Liver (tissue), 9 donors: ENCODE measurements around the gene MCTP1. TPM values are rescaled to one million over a fixed set of nuclear protein-coding genes. Genes with fewer than 3 reads are reported as not detected.

Source experiments
- DNase-seq: peaks from one replicate; pipeline ENCODE4 v3.0.0-alpha.2; 2017; ENCODE audit warnings: low spot score
- H3K27ac ChIP-seq, 2 donors: one replicate each; pipeline ENCODE4 v1.7.0; 2013; ENCODE audit warnings: inconsistent platforms in 2 of 2, low read length in 2 of 2, control low read depth in 1 of 2, low read depth in 1 of 2, mild to moderate bottlenecking in 1 of 2
- H3K27me3 ChIP-seq, 4 donors: one replicate each; pipeline versions ENCODE4 v1.6.1 to v1.7.0; 2013; ENCODE audit warnings: low read length in 3 of 4, inconsistent platforms in 1 of 4, mild to moderate bottlenecking in 1 of 4, moderate library complexity in 1 of 4; ENCODE audit not compliant: control insufficient read depth in 4 of 4, insufficient read depth in 4 of 4
- H3K36me3 ChIP-seq, 4 donors: one replicate each; pipeline versions ENCODE4 v1.6.1 to v1.7.0; 2013; ENCODE audit warnings: low read length in 3 of 4, mild to moderate bottlenecking in 3 of 4, low read depth in 1 of 4, moderate library complexity in 1 of 4; ENCODE audit not compliant: control insufficient read depth in 4 of 4, insufficient read depth in 3 of 4
- H3K4me1 ChIP-seq, 4 donors: one replicate each; pipeline versions ENCODE4 v1.6.1 to v1.7.0; 2013; ENCODE audit warnings: low read length in 3 of 4, mild to moderate bottlenecking in 3 of 4, moderate library complexity in 1 of 4; ENCODE audit not compliant: control insufficient read depth in 4 of 4, insufficient read depth in 4 of 4
- H3K4me3 ChIP-seq, 3 donors: one replicate each; pipeline versions ENCODE4 v1.6.1 to v1.7.0; 2013; ENCODE audit warnings: low read length in 3 of 3, control low read depth in 1 of 3, low read depth in 1 of 3, mild to moderate bottlenecking in 1 of 3
- H3K9ac ChIP-seq, 2 donors: one replicate each; pipeline ENCODE4 v1.7.0; 2013; ENCODE audit warnings: low read length in 2 of 2, mild to moderate bottlenecking in 2 of 2, moderate library complexity in 2 of 2, control low read depth in 1 of 2, low read depth in 1 of 2
- H3K9me3 ChIP-seq, 4 donors: one replicate each; pipeline versions ENCODE4 v1.6.1 to v1.7.0; 2013; ENCODE audit warnings: low read length in 3 of 4; ENCODE audit not compliant: control insufficient read depth in 4 of 4
- CTCF ChIP-seq: fragments of 150-350 bp; IDR thresholded peaks from 2 replicates; pipeline ENCODE4 v1.5.1; 2017; ENCODE audit warnings: improper control_type of control experiment, low read depth, low read length; ENCODE audit not compliant: missing input control
- EGR1 ChIP-seq, 2 donors: IDR thresholded peaks; 2 replicates each; pipeline ENCODE4 v1.6.1; 2016 to 2018; ENCODE audit warnings: antibody characterized with exemption in 2 of 2, low read depth in 2 of 2
- FOXA1 ChIP-seq: IDR thresholded peaks from 2 replicates; pipeline ENCODE4 v1.6.1; 2016; ENCODE audit warnings: antibody characterized with exemption
- FOXA2 ChIP-seq: IDR thresholded peaks from 2 replicates; pipeline ENCODE4 v1.6.1; 2016; ENCODE audit warnings: antibody characterized with exemption
- GABPA ChIP-seq, 2 donors: IDR thresholded peaks in 1 of 2; conservative IDR thresholded peaks in 1 of 2; 2 replicates each; pipeline ENCODE4 v1.6.1; 2016; ENCODE audit warnings: antibody characterized with exemption in 2 of 2, mild to moderate bottlenecking in 1 of 2, moderate library complexity in 1 of 2
- HNF4A ChIP-seq, 2 donors: conservative IDR thresholded peaks; 2 replicates each; pipeline ENCODE4 v1.6.1; 2016; ENCODE audit warnings: antibody characterized with exemption in 2 of 2, mild to moderate bottlenecking in 2 of 2
- HNF4G ChIP-seq: IDR thresholded peaks from 2 replicates; pipeline ENCODE4 v1.6.1; 2016; ENCODE audit warnings: antibody characterized with exemption
- JUND ChIP-seq, 2 donors: IDR thresholded peaks; 2 replicates each; pipeline ENCODE4 v1.6.1; 2016; ENCODE audit warnings: antibody characterized with exemption in 2 of 2
- MAX ChIP-seq: IDR thresholded peaks from 2 replicates; pipeline ENCODE4 v1.6.1; 2016; ENCODE audit warnings: antibody characterized with exemption
- NR2F2 ChIP-seq: IDR thresholded peaks from 2 replicates; pipeline ENCODE4 v1.6.1; 2016; ENCODE audit warnings: antibody characterized with exemption
- RAD21 ChIP-seq, 2 donors: IDR thresholded peaks; 2 replicates each; pipeline ENCODE4 v1.6.1; 2016; ENCODE audit warnings: antibody characterized with exemption in 2 of 2, mild to moderate bottlenecking in 2 of 2
- RXRA ChIP-seq, 2 donors: IDR thresholded peaks; 2 replicates each; pipeline ENCODE4 v1.6.1; 2017 to 2018; ENCODE audit warnings: antibody characterized with exemption in 2 of 2, mild to moderate bottlenecking in 1 of 2
- SP1 ChIP-seq: IDR thresholded peaks from 2 replicates; pipeline ENCODE4 v1.6.1; 2018; ENCODE audit warnings: antibody characterized with exemption, mild to moderate bottlenecking
- TAF1 ChIP-seq: conservative IDR thresholded peaks from 2 replicates; pipeline ENCODE4 v1.6.1; 2016; ENCODE audit warnings: antibody characterized with exemption, mild to moderate bottlenecking
- ZBTB33 ChIP-seq: IDR thresholded peaks from 2 replicates; pipeline ENCODE4 v1.6.1; 2016; ENCODE audit warnings: antibody characterized with exemption
- WGBS: extraction: QIAGEN DNeasy Blood & Tissue Kit; methylation state at CpG from one replicate; pipeline ENCODE4 v1.1.7; 2013; 5-methylcytosine and 5-hydroxymethylcytosine counted together
- polyA plus RNA-seq, 2 donors: library from polyadenylated mRNA; stranded (reverse) in 1 of 2; unstranded in 1 of 2; fragments of 200-250 nt in 1 of 2; fragments of >200 nt in 1 of 2; fragmentation: Nextera tagmentation in 1 of 2; extraction: Ambion mirVana in 1 of 2; gene quantifications; one replicate each; pipeline versions ENCODE4 v1.2.1 to v1.2.3, GENCODE V29; 2013 to 2015
- total RNA-seq, 2 donors: library from RNA; depleted of rRNA; stranded (reverse); fragments of >200 nt; gene quantifications; one replicate each; pipeline ENCODE4 v1.2.3, GENCODE V29; 2014
- TF ChIP-seq, protein P1 (sequence below): IDR thresholded peaks from 2 replicates; pipeline ENCODE4 v1.6.1; 2016; ENCODE audit warnings: antibody characterized with exemption
- donor health status: healthy.
- donor health status: healthy.
- donor health status: healthy.
- donor health status: healthy.
- donor health status: healthy.

The MCTP1 gene
- total and polyA plus RNA-seq, 4 donors = 0.67 to 7.6 (median 4.3) TPM

GRCh38 chr5:94778299-94778698 lies 506.6 kb downstream of the MCTP1 start (continued):
- TF ChIP-seq ZBTB33 = no peak
- no peak for TF ChIP-seq HNF4G
- TF ChIP-seq MAX = no peak
- TF ChIP-seq EGR1 (IDR thresholded peaks at IDR 0.05; ENCODE audit: low read depth in 2 of 2) = no peak
- no peak for TF ChIP-seq HNF4A (conservative IDR thresholded peaks at IDR 0.05)
- no peak for TF ChIP-seq FOXA2
- TF ChIP-seq RAD21 (IDR thresholded peaks at IDR 0.05) = no peak
- no peak for TF ChIP-seq TAF1
- TF ChIP-seq GABPA (IDR thresholded peaks at IDR 0.05 in 1 of 2, conservative IDR thresholded peaks at IDR 0.05 in 1 of 2) = no peak
- TF ChIP-seq, protein P1, sequence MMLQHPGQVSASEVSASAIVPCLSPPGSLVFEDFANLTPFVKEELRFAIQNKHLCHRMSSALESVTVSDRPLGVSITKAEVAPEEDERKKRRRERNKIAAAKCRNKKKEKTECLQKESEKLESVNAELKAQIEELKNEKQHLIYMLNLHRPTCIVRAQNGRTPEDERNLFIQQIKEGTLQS = no peak

DNA sequence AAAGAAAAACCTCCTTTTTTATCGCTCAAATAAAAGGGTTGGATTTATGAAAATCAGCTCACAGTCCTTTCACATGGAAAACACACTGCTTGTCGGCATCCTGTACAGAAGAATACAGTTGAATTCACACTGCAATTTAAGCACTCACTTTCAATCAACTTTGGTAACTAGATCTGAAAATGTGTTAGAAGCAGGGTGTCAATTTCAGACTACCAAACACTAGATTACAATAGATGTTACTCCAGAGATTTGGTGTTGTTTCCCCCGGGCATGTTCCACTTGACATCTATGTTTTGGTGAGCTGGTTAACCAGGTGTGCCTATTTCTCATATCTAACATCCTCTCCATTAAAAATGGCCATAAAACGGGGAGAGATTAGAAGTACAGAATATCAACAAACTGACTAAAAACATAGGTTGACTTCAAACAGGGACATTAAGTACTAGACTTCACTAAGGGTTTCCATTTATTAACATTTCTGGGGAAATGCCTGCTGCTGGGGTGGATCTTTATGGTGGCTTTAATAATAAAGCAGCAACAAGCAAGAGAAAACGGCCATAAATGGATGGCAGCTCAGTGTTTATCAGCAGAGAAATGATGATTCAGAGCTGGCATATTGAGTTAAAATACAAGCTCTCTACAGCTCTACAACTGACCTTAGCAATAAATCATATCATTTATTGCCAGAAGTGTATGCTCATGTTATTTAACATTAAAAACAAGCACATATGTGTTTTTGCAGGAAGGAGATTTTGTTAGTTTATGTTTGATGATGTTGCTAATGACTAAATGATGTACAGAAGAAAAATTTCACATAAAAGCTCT lies 507.6 kb downstream of the MCTP1 start:
- Histone ChIP-seq H3K27ac (no peak overlapping the region), H3K4me1 (no peaks in the 10 kb centered on the region), H3K9me3 (no peaks in the 10 kb centered on the region), H3K4me3 (no peak overlapping the region), H3K9ac (no peak overlapping the region), H3K36me3 (no peaks in the 10 kb centered on the region), H3K27me3 (no peaks in the 10 kb centered on the region)
- TF ChIP-seq FOXA1 (no peak), EGR1 (IDR thresholded peaks at IDR 0.05; ENCODE audit: low read depth in 2 of 2) (no peak), HNF4A (conservative IDR thresholded peaks at IDR 0.05) (no peak), RXRA (IDR thresholded peaks at IDR 0.05) (no peak), GABPA (IDR thresholded peaks at IDR 0.05 in 1 of 2, conservative IDR thresholded peaks at IDR 0.05 in 1 of 2) (no peak), FOXA2 (no peak), MAX (no peak), NR2F2 (no peak), CTCF (no peak)
- TF ChIP-seq, protein P1 = no peak
- 73% methylated on average over 5 of the region's 5 CpGs for WGBS
- no peak for DNase-seq

- DNase-seq = no peak
- WGBS = 65% methylated on average over 5 of the region's 5 CpGs
- H3K27me3 ChIP-seq = no peaks in the 10 kb centered on the region
- H3K36me3 ChIP-seq = no peaks in the 10 kb centered on the region
- no peak overlapping the region for H3K9ac ChIP-seq
- no peak overlapping the region for H3K27ac ChIP-seq
- H3K4me3 ChIP-seq = no peak overlapping the region
- H3K9me3 ChIP-seq = no peaks in the 10 kb centered on the region
- H3K4me1 ChIP-seq = no peaks in the 10 kb centered on the region
- TF ChIP-seq FOXA1 = no peak
- no peak for TF ChIP-seq SP1
- TF ChIP-seq JUND (IDR thresholded peaks at IDR 0.05) = no peak
- no peak for TF ChIP-seq CTCF
- no peak for TF ChIP-seq HNF4A (conservative IDR thresholded peaks at IDR 0.05)
- TF ChIP-seq, protein P1 = no peak
- no peak for TF ChIP-seq MAX
- no peak for TF ChIP-seq RAD21 (IDR thresholded peaks at IDR 0.05)
- no peak for TF ChIP-seq NR2F2
- no peak for TF ChIP-seq EGR1 (IDR thresholded peaks at IDR 0.05; ENCODE audit: low read depth in 2 of 2)
- no peak for TF ChIP-seq TAF1
- TF ChIP-seq HNF4G = no peak
Observed at GRCh38 chr5:94776167-94776566, 508.7 kb downstream of the MCTP1 start.
